ENCODE data around the gene SUMF1.

SUMF1 gene

GRCh38 chr3:4475804-4476203 lies 8.7 kb upstream of the SUMF1 start:
- Histone ChIP-seq H3K4me2 (ENCODE audit: low read length) (no peak overlapping the region), H2AFZ (ENCODE audit: insufficient read depth, low read length, poor library complexity) (no peak overlapping the region), H2BK12ac (ENCODE audit: low read length) (no peak overlapping the region), H3K18ac (ENCODE audit: low read length) (no peak overlapping the region), H3K79me2 (ENCODE audit: control insufficient read depth, insufficient read depth, low read length, poor library complexity) (no peaks in the 10 kb centered on the region), H3K14ac (ENCODE audit: low read length) (no peak overlapping the region), H2BK120ac (ENCODE audit: insufficient read depth, low read length, poor library complexity) (no peak overlapping the region), H4K91ac (ENCODE audit: low read depth, low read length) (no peak overlapping the region), H3K4me3 (ENCODE audit: low read depth, low read length) (no peak overlapping the region), H3K4me1 (ENCODE audit: control insufficient read depth in 1 of 2, insufficient read depth in 2 of 2, low read length in 2 of 2) (no peaks in the 10 kb centered on the region), H3K9ac (ENCODE audit: low read length) (no peak overlapping the region), H3K27ac (ENCODE audit: low read depth, low read length) (no peak overlapping the region), H3K4ac (ENCODE audit: low read depth, low read length) (no peak overlapping the region), H3K36me3 (ENCODE audit: control insufficient read depth in 1 of 2, insufficient read depth in 2 of 2, low read length in 2 of 2) (no peaks in the 10 kb centered on the region), H2BK5ac (ENCODE audit: low read depth, low read length, poor library complexity) (no peak overlapping the region), H2AK5ac (ENCODE audit: low read length) (no peak overlapping the region), H3K79me1 (ENCODE audit: low read length) (no peaks in the 10 kb centered on the region), H4K8ac (ENCODE audit: low read depth, low read length) (no peak overlapping the region), H3K23ac (ENCODE audit: low read length) (no peak overlapping the region), H3K9me3 (ENCODE audit: insufficient read depth, low read depth, low read length) (no peaks in the 10 kb centered on the region), H4K12ac (ENCODE audit: low read depth, low read length) (no peak overlapping the region), H3K27me3 (ENCODE audit: insufficient read depth, low read length) (no peaks in the 10 kb centered on the region)
- DNase-seq, result no peak

DNA sequence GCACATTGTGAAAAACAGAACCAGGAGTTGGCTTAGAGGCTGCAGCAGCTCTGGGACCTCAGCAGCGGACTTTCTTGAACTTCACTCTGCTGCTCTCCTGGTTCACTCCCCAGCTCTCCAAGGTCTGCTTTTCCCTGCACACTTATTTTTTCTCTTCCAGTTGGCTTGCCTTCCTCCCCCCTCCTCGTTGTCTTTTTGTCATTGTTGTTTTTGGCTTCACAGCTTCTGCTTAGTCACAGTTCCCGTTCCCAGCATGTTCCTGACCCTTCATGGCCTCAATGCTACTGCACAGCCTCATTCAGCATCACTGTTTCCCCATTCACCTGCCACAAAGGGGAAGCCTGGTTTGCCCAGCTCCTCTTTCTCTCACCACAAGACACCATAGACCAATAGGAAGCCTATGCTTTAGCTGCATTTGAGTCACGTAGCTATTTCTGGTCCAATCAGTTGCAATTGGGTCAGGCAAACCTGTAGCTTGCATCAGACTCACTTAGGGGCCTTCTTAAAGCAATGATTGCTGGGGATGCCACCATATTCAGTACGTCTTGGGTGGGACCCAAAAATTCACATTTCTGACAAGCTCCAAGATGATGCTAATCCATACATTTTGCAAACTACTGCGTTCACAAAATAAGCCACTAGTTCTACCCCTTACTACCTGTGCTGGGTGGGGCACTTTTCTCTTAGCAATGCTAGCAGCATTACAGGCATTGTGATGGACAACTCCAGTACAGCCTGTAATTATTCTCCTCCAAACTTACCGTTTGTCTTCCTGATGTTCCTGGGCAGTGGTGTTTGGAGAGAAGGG lies 7.8 kb upstream of the SUMF1 start:
- no CpG with 5 or more reads among the region's 7 CpGs for WGBS (ENCODE audit: extremely low coverage, insufficient coverage, insufficient read length)
- Histone ChIP-seq H3K4me1 (ENCODE audit: control insufficient read depth in 1 of 2, insufficient read depth in 2 of 2, low read length in 2 of 2) (no peaks in the 10 kb centered on the region), H3K4me2 (ENCODE audit: low read length) (no peak overlapping the region), H3K79me2 (ENCODE audit: control insufficient read depth, insufficient read depth, low read length, poor library complexity) (no peaks in the 10 kb centered on the region), H3K4me3 (ENCODE audit: low read depth, low read length) (no peak overlapping the region), H4K12ac (ENCODE audit: low read depth, low read length) (no peak overlapping the region), H2AK5ac (ENCODE audit: low read length) (no peak overlapping the region), H4K91ac (ENCODE audit: low read depth, low read length) (no peak overlapping the region), H3K27ac (ENCODE audit: low read depth, low read length) (no peak overlapping the region), H3K14ac (ENCODE audit: low read length) (no peak overlapping the region), H2BK5ac (ENCODE audit: low read depth, low read length, poor library complexity) (no peak overlapping the region), H3K9ac (ENCODE audit: low read length) (no peak overlapping the region), H2BK120ac (ENCODE audit: insufficient read depth, low read length, poor library complexity) (no peak overlapping the region), H3K27me3 (ENCODE audit: insufficient read depth, low read length) (no peaks in the 10 kb centered on the region), H3K9me3 (ENCODE audit: insufficient read depth, low read depth, low read length) (no peaks in the 10 kb centered on the region), H3K4ac (ENCODE audit: low read depth, low read length) (no peak overlapping the region), H3K23ac (ENCODE audit: low read length) (no peak overlapping the region), H4K8ac (ENCODE audit: low read depth, low read length) (no peak overlapping the region), H3K18ac (ENCODE audit: low read length) (no peak overlapping the region), H2AFZ (ENCODE audit: insufficient read depth, low read length, poor library complexity) (no peak overlapping the region), H3K36me3 (ENCODE audit: control insufficient read depth in 1 of 2, insufficient read depth in 2 of 2, low read length in 2 of 2) (no peaks in the 10 kb centered on the region), H2BK12ac (ENCODE audit: low read length) (no peak overlapping the region), H3K79me1 (ENCODE audit: low read length) (no peaks in the 10 kb centered on the region)
- peak in 1 of 2 donors; percentile 30 for DNase-seq

DNA sequence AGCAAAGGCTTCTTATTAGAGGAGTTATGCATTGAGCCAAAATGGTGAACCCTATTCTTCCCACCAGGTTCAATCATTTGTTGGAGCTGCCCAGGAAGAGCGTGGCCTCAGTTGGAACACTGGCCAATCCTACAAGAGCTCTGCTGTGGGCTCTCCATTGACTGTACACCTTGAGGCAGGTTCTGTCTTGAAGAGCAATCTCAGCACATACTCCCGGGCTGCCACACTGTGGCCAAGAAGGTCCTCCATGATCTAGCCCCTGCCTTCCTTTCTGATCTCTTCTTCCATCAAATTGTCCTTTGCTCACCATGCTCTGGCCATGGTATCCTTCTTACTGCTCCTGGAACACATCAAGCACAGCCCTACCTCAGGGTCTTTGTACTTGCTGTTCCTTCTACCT lies 5.7 kb upstream of the SUMF1 start:
- Histone ChIP-seq H3K18ac (ENCODE audit: low read length) (no peak overlapping the region), H2BK5ac (ENCODE audit: low read depth, low read length, poor library complexity) (no peak overlapping the region), H3K36me3 (ENCODE audit: control insufficient read depth in 1 of 2, insufficient read depth in 2 of 2, low read length in 2 of 2) (no peaks in the 10 kb centered on the region), H2AK5ac (ENCODE audit: low read length) (no peak overlapping the region), H3K27ac (ENCODE audit: low read depth, low read length) (no peak overlapping the region), H3K23ac (ENCODE audit: low read length) (no peak overlapping the region), H3K4me2 (ENCODE audit: low read length) (no peak overlapping the region), H3K27me3 (ENCODE audit: insufficient read depth, low read length) (no peaks in the 10 kb centered on the region), H3K4me3 (ENCODE audit: low read depth, low read length) (no peak overlapping the region), H3K79me2 (ENCODE audit: control insufficient read depth, insufficient read depth, low read length, poor library complexity) (no peaks in the 10 kb centered on the region), H4K12ac (ENCODE audit: low read depth, low read length) (no peak overlapping the region), H3K9me3 (ENCODE audit: insufficient read depth, low read depth, low read length) (no peaks in the 10 kb centered on the region), H4K8ac (ENCODE audit: low read depth, low read length) (no peak overlapping the region), H3K79me1 (ENCODE audit: low read length) (no peaks in the 10 kb centered on the region), H4K91ac (ENCODE audit: low read depth, low read length) (no peak overlapping the region), H3K4ac (ENCODE audit: low read depth, low read length) (no peak overlapping the region), H3K9ac (ENCODE audit: low read length) (no peak overlapping the region), H3K4me1 (ENCODE audit: control insufficient read depth in 1 of 2, insufficient read depth in 2 of 2, low read length in 2 of 2) (no peaks in the 10 kb centered on the region), H3K14ac (ENCODE audit: low read length) (no peak overlapping the region), H2BK120ac (ENCODE audit: insufficient read depth, low read length, poor library complexity) (no peak overlapping the region), H2AFZ (ENCODE audit: insufficient read depth, low read length, poor library complexity) (no peak overlapping the region), H2BK12ac (ENCODE audit: low read length) (no peak overlapping the region)
- WGBS (ENCODE audit: extremely low coverage, insufficient coverage, insufficient read length), result no CpG with 5 or more reads among the region's 2 CpGs
- no peak for DNase-seq

GRCh38 chr3:4472312-4472711 lies 5.2 kb upstream of the SUMF1 start:
- H3K4me3 ChIP-seq (ENCODE audit: low read depth, low read length), result no peak overlapping the region
- H3K27ac ChIP-seq (ENCODE audit: low read depth, low read length), result no peak overlapping the region
- no peak overlapping the region for H3K14ac ChIP-seq (ENCODE audit: low read length)
- H4K8ac ChIP-seq (ENCODE audit: low read depth, low read length), result no peak overlapping the region
- no peaks in the 10 kb centered on the region for H3K79me1 ChIP-seq (ENCODE audit: low read length)
- H2AFZ ChIP-seq (ENCODE audit: insufficient read depth, low read length, poor library complexity), result no peak overlapping the region
- WGBS (ENCODE audit: extremely low coverage, insufficient coverage, insufficient read length), result no CpG with 5 or more reads among the region's 2 CpGs
- no peak overlapping the region for H3K4ac ChIP-seq (ENCODE audit: low read depth, low read length)
- no peak overlapping the region for H2BK5ac ChIP-seq (ENCODE audit: low read depth, low read length, poor library complexity)
- no peak overlapping the region for H2AK5ac ChIP-seq (ENCODE audit: low read length)
- H3K4me1 ChIP-seq (ENCODE audit: control insufficient read depth in 1 of 2, insufficient read depth in 2 of 2, low read length in 2 of 2), result no peaks in the 10 kb centered on the region
- no peaks in the 10 kb centered on the region for H3K79me2 ChIP-seq (ENCODE audit: control insufficient read depth, insufficient read depth, low read length, poor library complexity)
- no peak overlapping the region for H2BK12ac ChIP-seq (ENCODE audit: low read length)
- no peaks in the 10 kb centered on the region for H3K36me3 ChIP-seq (ENCODE audit: control insufficient read depth in 1 of 2, insufficient read depth in 2 of 2, low read length in 2 of 2)
- no peak for DNase-seq
- no peaks in the 10 kb centered on the region for H3K9me3 ChIP-seq (ENCODE audit: insufficient read depth, low read depth, low read length)
- no peak overlapping the region for H3K4me2 ChIP-seq (ENCODE audit: low read length)
- H4K12ac ChIP-seq (ENCODE audit: low read depth, low read length), result no peak overlapping the region
- no peak overlapping the region for H4K91ac ChIP-seq (ENCODE audit: low read depth, low read length)
- H3K18ac ChIP-seq (ENCODE audit: low read length), result no peak overlapping the region
- H3K27me3 ChIP-seq (ENCODE audit: insufficient read depth, low read length), result no peaks in the 10 kb centered on the region
- H3K23ac ChIP-seq (ENCODE audit: low read length), result no peak overlapping the region
- H3K9ac ChIP-seq (ENCODE audit: low read length), result no peak overlapping the region
- no peak overlapping the region for H2BK120ac ChIP-seq (ENCODE audit: insufficient read depth, low read length, poor library complexity)

Measured in trophoblast cell (in vitro differentiated cells and primary cell).